Neural progenitor cell (in vitro differentiated cells): ENCODE results near the gene SETD2.

Source experiments
- EZH2 ChIP-seq: fragments of 200-600 bp; sonication (generic); IDR thresholded peaks from 2 replicates; pipeline ENCODE4 v1.6.1; 2017; ENCODE audit warnings: antibody characterized with exemption, mild to moderate bottlenecking, moderate library complexity
- EZH2phosphoT487 ChIP-seq: fragments of 200-600 bp; sonication (generic); IDR thresholded peaks from 2 replicates; pipeline ENCODE4 v1.6.1; 2017; ENCODE audit warnings: antibody characterized with exemption
- TF ChIP-seq, protein P1 (sequence below): fragments of 200-600 bp; sonication (generic); IDR thresholded peaks from 2 replicates; pipeline ENCODE4 v1.5.1; 2017; ENCODE audit warnings: antibody characterized with exemption, mild to moderate bottlenecking

DNA sequence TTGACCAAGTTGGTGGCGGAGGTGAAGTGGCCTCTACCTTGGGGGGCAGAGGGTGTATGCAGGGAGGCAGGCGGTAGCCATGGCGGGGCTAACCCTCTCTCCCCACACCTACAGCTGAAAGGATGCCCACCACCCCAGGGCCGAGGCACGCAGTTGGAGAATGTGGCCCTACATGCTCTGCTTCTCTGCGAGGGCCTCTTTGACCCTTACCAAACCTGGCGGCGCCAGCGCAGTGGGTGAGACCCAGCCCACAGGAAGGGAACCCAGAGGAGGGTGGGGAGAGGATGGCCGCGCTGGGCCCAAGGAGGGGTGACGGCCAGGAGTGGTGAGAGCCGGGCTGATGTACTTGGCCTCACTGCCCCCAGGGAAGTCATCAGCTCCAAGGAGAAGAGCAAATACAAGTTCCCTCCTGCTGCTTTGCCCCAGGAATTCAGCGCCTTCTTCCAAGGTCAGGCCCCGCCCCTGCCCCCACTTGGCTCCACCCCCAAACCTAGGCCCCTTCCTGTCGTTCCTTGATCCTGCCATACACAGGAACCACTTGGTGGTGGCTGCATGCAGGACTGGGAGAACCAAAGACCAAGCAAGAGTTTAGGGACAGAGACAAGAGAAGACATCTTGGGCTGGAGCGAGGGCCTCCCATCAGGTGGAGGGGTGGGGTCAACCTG is 174.6 kb downstream of the SETD2 start:
- TF ChIP-seq, protein P1, sequence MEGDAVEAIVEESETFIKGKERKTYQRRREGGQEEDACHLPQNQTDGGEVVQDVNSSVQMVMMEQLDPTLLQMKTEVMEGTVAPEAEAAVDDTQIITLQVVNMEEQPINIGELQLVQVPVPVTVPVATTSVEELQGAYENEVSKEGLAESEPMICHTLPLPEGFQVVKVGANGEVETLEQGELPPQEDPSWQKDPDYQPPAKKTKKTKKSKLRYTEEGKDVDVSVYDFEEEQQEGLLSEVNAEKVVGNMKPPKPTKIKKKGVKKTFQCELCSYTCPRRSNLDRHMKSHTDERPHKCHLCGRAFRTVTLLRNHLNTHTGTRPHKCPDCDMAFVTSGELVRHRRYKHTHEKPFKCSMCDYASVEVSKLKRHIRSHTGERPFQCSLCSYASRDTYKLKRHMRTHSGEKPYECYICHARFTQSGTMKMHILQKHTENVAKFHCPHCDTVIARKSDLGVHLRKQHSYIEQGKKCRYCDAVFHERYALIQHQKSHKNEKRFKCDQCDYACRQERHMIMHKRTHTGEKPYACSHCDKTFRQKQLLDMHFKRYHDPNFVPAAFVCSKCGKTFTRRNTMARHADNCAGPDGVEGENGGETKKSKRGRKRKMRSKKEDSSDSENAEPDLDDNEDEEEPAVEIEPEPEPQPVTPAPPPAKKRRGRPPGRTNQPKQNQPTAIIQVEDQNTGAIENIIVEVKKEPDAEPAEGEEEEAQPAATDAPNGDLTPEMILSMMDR = no peak
- no peak for TF ChIP-seq EZH2phosphoT487
- no peak for TF ChIP-seq EZH2
